ENCODE results near the gene RRAGB.
"Not testable (repeated sequence)": the region's sequence is repeated elsewhere in the genome, so short reads cannot be mapped to it uniquely, and the experiment has no call there.

RRAGB gene

GRCh38 chrX:55774419-55774818 is 56.9 kb downstream of the RRAGB start:
- not testable (repeated sequence) for DNase-seq (ENCODE audit: low spot score)

GRCh38 chrX:55777596-55777995 is 60.0 kb downstream of the RRAGB start:
- no peak for DNase-seq (ENCODE audit: low spot score)

- no peak for DNase-seq (ENCODE audit: low spot score)
These were observed 60.8 kb downstream of the RRAGB start for GRCh38 chrX:55778322-55778721.

GRCh38 chrX:55783723-55784122 is 66.2 kb downstream of the RRAGB start:
- no peak for DNase-seq (ENCODE audit: low spot score)

- no peak for DNase-seq (ENCODE audit: low spot score)
These were observed 69.5 kb downstream of the RRAGB start for GRCh38 chrX:55787063-55787462.

GRCh38 chrX:55787727-55788126 is 70.2 kb downstream of the RRAGB start:
- DNase-seq (ENCODE audit: low spot score): no peak

- no peak for DNase-seq (ENCODE audit: low spot score)
These were observed 76.9 kb downstream of the RRAGB start for GRCh38 chrX:55794405-55794804.

GRCh38 chrX:55796496-55796895 is 78.9 kb downstream of the RRAGB start:
- DNase-seq (ENCODE audit: low spot score): no peak

GRCh38 chrX:55801811-55802210 is 84.3 kb downstream of the RRAGB start:
- no peak for DNase-seq (ENCODE audit: low spot score)

Data from LoVo (cell line).